Naive thymus-derived CD8-positive, alpha-beta T cell (primary cell): ENCODE measurements around the gene CD47. TPM values are rescaled to one million over a fixed set of nuclear protein-coding genes. Genes with fewer than 3 reads are reported as not detected.

Source experiments
- ATAC-seq, 2 donors: fragments of 150-1000 bp; cut with Tn5 transposase in 1 of 2; sonication (Bioruptor Pico), chemical (Tn5 transposase) in 1 of 2; 1 replicate in 1 of 2; 2 replicates in 1 of 2; pipeline ENCODE4 v1.10.0; 2021; ENCODE audit warnings: mild to moderate bottlenecking in 2 of 2, moderate library complexity in 2 of 2
- POLR2A ChIA-PET: fragments of 350-600 bp; sonication (Branson Sonifier 250); formaldehyde crosslinking; loops from one replicate; lab custom pipeline; 2021; ENCODE audit warnings: antibody characterized with exemption; lab: Charles Lee
- DNase-seq, 10 donors: peaks; one replicate each; pipeline versions ENCODE4 v3.0.0 to v3.0.0-alpha.2; 2020 to 2022
- H3K27ac Mint-ChIP-seq, 10 donors: one replicate each; pipeline ENCODE4 v1.8.0; 2020 to 2022; ENCODE audit warnings: mild to moderate bottlenecking in 10 of 10, mixed read lengths in 10 of 10, moderate library complexity in 4 of 10, inconsistent platforms in 1 of 10
- H3K27me3 Mint-ChIP-seq, 5 donors: one replicate each; pipeline ENCODE4 v1.8.0; 2021 to 2022; ENCODE audit warnings: mixed read lengths in 5 of 5
- H3K36me3 Mint-ChIP-seq, 3 donors: one replicate each; pipeline ENCODE4 v1.8.0; 2020 to 2022; ENCODE audit warnings: mixed read lengths in 3 of 3, mild to moderate bottlenecking in 2 of 3, inconsistent platforms in 1 of 3
- H3K4me1 Mint-ChIP-seq, 4 donors: one replicate each; pipeline ENCODE4 v1.8.0; 2021 to 2022; ENCODE audit warnings: mixed read lengths in 4 of 4
- H3K4me3 Mint-ChIP-seq, 10 donors: one replicate each; pipeline ENCODE4 v1.8.0; 2020 to 2022; ENCODE audit warnings: mild to moderate bottlenecking in 10 of 10, mixed read lengths in 10 of 10, moderate library complexity in 6 of 10, inconsistent platforms in 1 of 10
- H3K9me3 Mint-ChIP-seq, 9 donors: one replicate each; pipeline ENCODE4 v1.8.0; 2020 to 2022; ENCODE audit warnings: mixed read lengths in 9 of 9, mild to moderate bottlenecking in 3 of 9, inconsistent platforms in 1 of 9, moderate library complexity in 1 of 9
- polyA plus RNA-seq, 3 donors: library from polyadenylated mRNA; unstranded; fragments of 300-500 nt; fragmentation: Illumina TruSeq; gene quantifications; one replicate each; pipeline ENCODE4 v1.2.3, GENCODE V29; 2021
- total RNA-seq, 8 experiments: library from RNA in 2 of 8; stranded (reverse) in 2 of 8; gene quantifications; one replicate each; pipeline ENCODE4 v1.2.3 and lab custom pipeline; 2021 to 2026

CD47 gene
- total and polyA plus RNA-seq, 5 experiments from 2014 or later, result 127 to 192 (median 164) TPM

GRCh38 chr3:108114423-108115065, 23.7 kb upstream of the CD47 start:
- H3K4me3 Mint-ChIP-seq, result no peak overlapping the region
- ATAC-seq (no peak), DNase-seq (no peak)
- no peaks in the 10 kb centered on the region for H3K9me3 Mint-ChIP-seq
- peak overlapping the region in 1 of 10 donors; percentile 1 for H3K27ac Mint-ChIP-seq
- H3K4me1 Mint-ChIP-seq, result peaks cover 1 to 15% (median 5%) of the 10 kb centered on the region in 4 donors
- H3K27me3 Mint-ChIP-seq, result no peaks in the 10 kb centered on the region
- POLR2A ChIA-PET, result interaction anchor here (1.2 to 2.4 kb wide), 2 partner anchors 12 to 22 kb away, joined by 8 to 9 read pairs; no protein-coding TSS in a partner anchor
- no peaks in the 10 kb centered on the region for H3K36me3 Mint-ChIP-seq

- peaks cover 0 to 11% (median 2%) of the 10 kb centered on the region in 4 donors for H3K4me1 Mint-ChIP-seq
- H3K27ac Mint-ChIP-seq, result no peak overlapping the region
- ATAC-seq (no peak), DNase-seq (no peak)
- no peaks in the 10 kb centered on the region for H3K9me3 Mint-ChIP-seq
- H3K27me3 Mint-ChIP-seq, result no peaks in the 10 kb centered on the region
- no peaks in the 10 kb centered on the region for H3K36me3 Mint-ChIP-seq
- POLR2A ChIA-PET, result interaction anchor here (2.4 kb wide), 1 partner anchor 12 kb away, joined by 9 read pairs; no protein-coding TSS in a partner anchor
- H3K4me3 Mint-ChIP-seq, result no peak overlapping the region
Observed at GRCh38 chr3:108113975-108114374, 23.1 kb upstream of the CD47 start.

GRCh38 chr3:108110934-108111333, 20.1 kb upstream of the CD47 start:
- H3K4me1 Mint-ChIP-seq, result peaks cover 8 to 21% (median 11%) of the 10 kb centered on the region in 4 donors
- no peaks in the 10 kb centered on the region for H3K36me3 Mint-ChIP-seq
- no peak for ATAC-seq
- no peak for DNase-seq
- H3K4me3 Mint-ChIP-seq, result no peak overlapping the region
- H3K9me3 Mint-ChIP-seq, result no peaks in the 10 kb centered on the region
- peak overlapping the region in 1 of 10 donors; percentile 11 for H3K27ac Mint-ChIP-seq
- H3K27me3 Mint-ChIP-seq, result no peaks in the 10 kb centered on the region
- POLR2A ChIA-PET, result interaction anchor here (0.8 kb wide), 1 partner anchor 41 kb away, joined by 3 read pairs; no protein-coding TSS in a partner anchor

GRCh38 chr3:108108416-108108815, 17.6 kb upstream of the CD47 start:
- H3K4me3 Mint-ChIP-seq, result no peak overlapping the region
- no peaks in the 10 kb centered on the region for H3K36me3 Mint-ChIP-seq
- H3K4me1 Mint-ChIP-seq, result peaks cover 11 to 21% (median 14%) of the 10 kb centered on the region in 4 donors
- H3K27me3 Mint-ChIP-seq, result no peaks in the 10 kb centered on the region
- POLR2A ChIA-PET, result no interaction called here
- no peak overlapping the region for H3K27ac Mint-ChIP-seq
- H3K9me3 Mint-ChIP-seq, result no peaks in the 10 kb centered on the region
- DNase-seq (no peak), ATAC-seq (no peak)

- no peak overlapping the region for H3K4me3 Mint-ChIP-seq
- H3K4me1 Mint-ChIP-seq, result peaks cover 18 to 40% (median 32%) of the 10 kb centered on the region in 4 donors
- ATAC-seq, result no peak
- H3K27ac Mint-ChIP-seq, result peak overlapping the region in 1 of 10 donors; percentile 3
- no peak for DNase-seq
- H3K36me3 Mint-ChIP-seq, result no peaks in the 10 kb centered on the region
- POLR2A ChIA-PET, result no interaction called here
- no peaks in the 10 kb centered on the region for H3K9me3 Mint-ChIP-seq
- no peaks in the 10 kb centered on the region for H3K27me3 Mint-ChIP-seq
Observed at GRCh38 chr3:108106449-108106848, 15.6 kb upstream of the CD47 start.

GRCh38 chr3:108106031-108106430, 15.2 kb upstream of the CD47 start:
- no peaks in the 10 kb centered on the region for H3K27me3 Mint-ChIP-seq

GRCh38 chr3:108103886-108104797, 13.3 kb upstream of the CD47 start:
- H3K27me3 Mint-ChIP-seq, result no peaks in the 10 kb centered on the region
- ATAC-seq (no peak), DNase-seq (no peak)
- H3K36me3 Mint-ChIP-seq, result no peaks in the 10 kb centered on the region
- H3K4me1 Mint-ChIP-seq, result peaks cover 33 to 63% (median 55%) of the 10 kb centered on the region in 4 donors
- H3K9me3 Mint-ChIP-seq, result no peaks in the 10 kb centered on the region
- H3K4me3 Mint-ChIP-seq, result no peak overlapping the region
- POLR2A ChIA-PET, result interaction anchor here (5.4 kb wide), 1 partner anchor 12 kb away, joined by 23 read pairs; the partner anchor contains the start of gene CD47
- H3K27ac Mint-ChIP-seq, result peak overlapping the region in 1 of 10 donors; percentile 86

More at GRCh38 chr3:108106031-108106430, 15.2 kb upstream of the CD47 start:
- POLR2A ChIA-PET, result interaction anchor here (1.4 to 5.4 kb wide), 2 partner anchors 14 to 117 kb away, joined by 3 to 23 read pairs; partner anchors contain the start of gene CD47
- H3K4me3 Mint-ChIP-seq, result no peak overlapping the region
- H3K9me3 Mint-ChIP-seq, result no peaks in the 10 kb centered on the region
- ATAC-seq (no peak), DNase-seq (no peak)
- no peak overlapping the region for H3K27ac Mint-ChIP-seq
- H3K4me1 Mint-ChIP-seq, result peaks cover 22 to 44% (median 36%) of the 10 kb centered on the region in 4 donors
- no peaks in the 10 kb centered on the region for H3K36me3 Mint-ChIP-seq

- no peaks in the 10 kb centered on the region for H3K36me3 Mint-ChIP-seq
- POLR2A ChIA-PET, result interaction anchor here (5.4 kb wide), 1 partner anchor 11 kb away, joined by 23 read pairs; the partner anchor contains the start of gene CD47
- peak overlapping the region in 5 of 10 donors; percentile 58 to 86 (median 81) for H3K27ac Mint-ChIP-seq
- H3K9me3 Mint-ChIP-seq, result no peaks in the 10 kb centered on the region
- no peaks in the 10 kb centered on the region for H3K27me3 Mint-ChIP-seq
- no peak for DNase-seq
- no peak overlapping the region for H3K4me3 Mint-ChIP-seq
- ATAC-seq, result no peak
- H3K4me1 Mint-ChIP-seq, result peaks cover 33 to 61% (median 58%) of the 10 kb centered on the region in 4 donors
Observed at GRCh38 chr3:108103040-108103751, 12.4 kb upstream of the CD47 start.

GRCh38 chr3:108102420-108103039, 11.7 kb upstream of the CD47 start:
- H3K9me3 Mint-ChIP-seq, result no peaks in the 10 kb centered on the region
- H3K4me3 Mint-ChIP-seq, result peak overlapping the region in 1 of 10 donors; percentile 1
- H3K27me3 Mint-ChIP-seq, result no peaks in the 10 kb centered on the region
- H3K36me3 Mint-ChIP-seq, result no peaks in the 10 kb centered on the region
- DNase-seq (no peak), ATAC-seq (no peak)
- H3K27ac Mint-ChIP-seq, result peak overlapping the region in 3 of 10 donors; percentile 61 to 86 (median 81)
- peaks cover 30 to 64% (median 58%) of the 10 kb centered on the region in 4 donors for H3K4me1 Mint-ChIP-seq
- POLR2A ChIA-PET, result interaction anchor here (5.4 kb wide), 1 partner anchor 10 kb away, joined by 23 read pairs; the partner anchor contains the start of gene CD47

GRCh38 chr3:108100906-108101660, 10.3 kb upstream of the CD47 start:
- no peaks in the 10 kb centered on the region for H3K27me3 Mint-ChIP-seq
- POLR2A ChIA-PET, result interaction anchor here (1.0 to 5.4 kb wide), 2 partner anchors 9 to 26 kb away, joined by 4 to 23 read pairs; partner anchors contain the start of gene CD47
- peak in 3 of 10 donors; percentile 22 to 63 (median 28) for DNase-seq
- peak overlapping the region; percentile 32 to 93 (median 84) for H3K27ac Mint-ChIP-seq
- H3K4me1 Mint-ChIP-seq, result peaks cover 35 to 77% (median 66%) of the 10 kb centered on the region in 4 donors
- H3K4me3 Mint-ChIP-seq, result peak overlapping the region in 8 of 10 donors; percentile 5 to 63 (median 36)
- ATAC-seq, result peak; percentile 60 to 77
- H3K9me3 Mint-ChIP-seq, result no peaks in the 10 kb centered on the region
- H3K36me3 Mint-ChIP-seq, result no peaks in the 10 kb centered on the region
